Adrenal gland (tissue), 12 donors: ENCODE measurements around the gene DLGAP5. TPM values are rescaled to one million over a fixed set of nuclear protein-coding genes. Genes with fewer than 3 reads are reported as not detected.

Experiments
- DNase-seq, 7 donors: peaks; one replicate each; pipeline ENCODE4 v3.0.0-alpha.2; 2019 to 2020
- H3K27ac ChIP-seq, 5 donors: fragments of 200-600 bp; sonication (generic) in 4 of 5; 1 replicate in 3 of 5; 2 replicates in 2 of 5; pipeline versions ENCODE4 v1.5.1 to v1.8.0; 2016 to 2020; ENCODE audit warnings: mild to moderate bottlenecking in 1 of 5
- H3K27me3 ChIP-seq: fragments of 200-600 bp; 2 replicates; pipeline ENCODE4 v1.8.0; 2021
- H3K36me3 ChIP-seq, 2 donors: fragments of 200-600 bp; replicated peaks in 1 of 2; 1 replicate in 1 of 2; 2 replicates in 1 of 2; pipeline versions ENCODE4 v1.5.1 to v1.8.0; 2018 to 2022
- H3K4me1 ChIP-seq, 2 donors: fragments of 200-600 bp; replicated peaks in 1 of 2; 1 replicate in 1 of 2; 2 replicates in 1 of 2; pipeline versions ENCODE4 v1.5.1 to v1.8.0; 2018 to 2021
- H3K4me3 ChIP-seq, 4 donors: fragments of 200-600 bp; sonication (generic) in 3 of 4; one replicate each; pipeline ENCODE4 v1.5.1; 2016 to 2018
- H3K9me3 ChIP-seq, 3 donors: fragments of 200-600 bp; sonication (generic) in 1 of 3; replicated peaks in 1 of 3; 1 replicate in 2 of 3; 2 replicates in 1 of 3; pipeline versions ENCODE4 v1.5.1 to v1.8.0; 2016 to 2021
- POLR2A ChIP-seq, 2 donors: fragments of 450-650 bp; IDR thresholded peaks; one replicate each; pipeline ENCODE4 v1.6.1; 2017; ENCODE audit warnings: antibody characterized with exemption in 2 of 2, mild to moderate bottlenecking in 2 of 2, moderate library complexity in 1 of 2
- WGBS, 4 donors: extraction: QIAGEN DNeasy Blood & Tissue Kit in 2 of 4; methylation state at CpG; one replicate each; pipeline versions ENCODE4 v1.1.5 to v1.1.7; 2013 to 2017; 5-methylcytosine and 5-hydroxymethylcytosine counted together
- intact Hi-C, 2 donors: fragments of 100-400 bp; cut with DNase I; formaldehyde crosslinking; loops; one replicate each; pipeline versions ENCODE4 v1.14.1 to v1.15.0; 2022 to 2023
- polyA plus RNA-seq, 3 donors: library from polyadenylated mRNA; stranded (reverse); fragments of 200-250 nt in 2 of 3; fragments of 350-450 nt in 1 of 3; fragmentation: Illumina TruSeq in 1 of 3; extraction: RNeasy Lipid Tissue Mini Kit (QIAGEN cat#74804) in 1 of 3; gene quantifications; one replicate each; pipeline ENCODE4 v1.2.3, GENCODE V29; 2013 to 2014
- total RNA-seq, 9 donors: library from RNA; depleted of rRNA in 4 of 9; stranded (reverse); fragments of >200 nt in 4 of 9; fragments of 120-200 nt in 1 of 9; fragmentation: NEBNext Ultra II Directional in 1 of 9; extraction: Animal tissue kit (Norgen Biotek cat#: 25700) in 1 of 9; gene quantifications; one replicate each; pipeline versions ENCODE4 v1.1.0 to v1.2.4, GENCODE V29; 2013 to 2023
- TF ChIP-seq, protein P1 (sequence below), 6 experiments: fragments of 450-650 bp in 4 of 6; fragments of 200-600 bp in 2 of 6; sonication (generic) in 1 of 6; IDR thresholded peaks; 1 replicate in 5 of 6; 2 replicates in 1 of 6; pipeline versions ENCODE4 v1.5.1 to v1.8.0; 2016 to 2021; ENCODE audit warnings: antibody characterized with exemption in 6 of 6, mild to moderate bottlenecking in 2 of 6, moderate library complexity in 1 of 6
- donor health status: healthy with polysubstance abuse.
- donor health status: Bipolar disorder and iron deficiency.
- donor health status: DM: yes; HTN: yes; CAD: no.
- donor health status: DM: no; HTN: no; CAD: no.
- donor health status: DM: no; HTN: no; CAD: no.
- donor health status: DM: yes; HTN: yes; CAD: no.

DLGAP5 gene
- total and polyA plus RNA-seq, 12 donors, result 0.03 to 12.5 (median 0.99) TPM; not detected in 2

DNA sequence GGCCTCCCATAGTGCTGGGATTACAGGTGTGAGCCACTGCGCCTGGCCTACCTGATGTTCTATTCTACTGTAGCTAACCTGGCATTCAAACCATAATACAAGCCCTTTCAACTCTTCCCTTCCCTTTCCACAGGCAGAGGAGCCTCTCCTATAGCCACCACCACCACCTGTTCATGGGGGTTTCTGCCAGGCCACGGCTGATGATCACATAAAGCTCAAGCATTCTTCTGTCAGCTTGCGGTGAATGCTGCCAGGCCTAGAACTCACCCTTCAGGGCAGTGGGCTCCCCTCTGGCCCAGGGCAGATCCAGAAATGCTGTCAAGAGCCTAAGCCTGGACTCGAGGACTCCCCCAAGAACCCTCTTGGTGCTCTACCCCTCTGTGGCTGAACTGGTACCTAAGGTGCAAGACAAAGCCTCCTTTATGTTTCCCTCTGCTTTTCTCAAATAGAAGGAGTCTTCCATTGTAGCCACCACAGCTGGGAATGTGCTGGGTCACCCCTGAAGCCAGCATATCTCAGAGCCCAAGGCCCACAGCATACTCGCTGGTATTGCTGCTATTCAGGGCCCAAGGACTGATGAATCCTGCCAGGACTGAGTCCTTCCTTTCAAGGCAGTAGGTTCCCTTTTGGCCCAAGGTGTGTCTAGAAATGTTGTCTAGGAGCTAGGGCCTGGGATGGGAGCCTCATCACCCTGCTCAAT, 3.4 kb upstream of the DLGAP5 start:
- Histone ChIP-seq H3K9me3 (no peaks in the 10 kb centered on the region), H3K27ac (no peak overlapping the region), H3K27me3 (no peaks in the 10 kb centered on the region), H3K4me1 (peaks cover 0 to 4% of the 10 kb centered on the region in 2 donors), H3K4me3 (no peak overlapping the region), H3K36me3 (no peaks in the 10 kb centered on the region)
- TF ChIP-seq POLR2A (IDR thresholded peaks at IDR 0.05), result no peak
- TF ChIP-seq, protein P1, sequence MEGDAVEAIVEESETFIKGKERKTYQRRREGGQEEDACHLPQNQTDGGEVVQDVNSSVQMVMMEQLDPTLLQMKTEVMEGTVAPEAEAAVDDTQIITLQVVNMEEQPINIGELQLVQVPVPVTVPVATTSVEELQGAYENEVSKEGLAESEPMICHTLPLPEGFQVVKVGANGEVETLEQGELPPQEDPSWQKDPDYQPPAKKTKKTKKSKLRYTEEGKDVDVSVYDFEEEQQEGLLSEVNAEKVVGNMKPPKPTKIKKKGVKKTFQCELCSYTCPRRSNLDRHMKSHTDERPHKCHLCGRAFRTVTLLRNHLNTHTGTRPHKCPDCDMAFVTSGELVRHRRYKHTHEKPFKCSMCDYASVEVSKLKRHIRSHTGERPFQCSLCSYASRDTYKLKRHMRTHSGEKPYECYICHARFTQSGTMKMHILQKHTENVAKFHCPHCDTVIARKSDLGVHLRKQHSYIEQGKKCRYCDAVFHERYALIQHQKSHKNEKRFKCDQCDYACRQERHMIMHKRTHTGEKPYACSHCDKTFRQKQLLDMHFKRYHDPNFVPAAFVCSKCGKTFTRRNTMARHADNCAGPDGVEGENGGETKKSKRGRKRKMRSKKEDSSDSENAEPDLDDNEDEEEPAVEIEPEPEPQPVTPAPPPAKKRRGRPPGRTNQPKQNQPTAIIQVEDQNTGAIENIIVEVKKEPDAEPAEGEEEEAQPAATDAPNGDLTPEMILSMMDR (IDR thresholded peaks at IDR 0.05), result no peak
- 89 to 90% (median 89%) methylated on average over 5 of the region's 5 CpGs for WGBS, 4 donors
- no peak for DNase-seq
- intact Hi-C loops, result no loop called here

DNA sequence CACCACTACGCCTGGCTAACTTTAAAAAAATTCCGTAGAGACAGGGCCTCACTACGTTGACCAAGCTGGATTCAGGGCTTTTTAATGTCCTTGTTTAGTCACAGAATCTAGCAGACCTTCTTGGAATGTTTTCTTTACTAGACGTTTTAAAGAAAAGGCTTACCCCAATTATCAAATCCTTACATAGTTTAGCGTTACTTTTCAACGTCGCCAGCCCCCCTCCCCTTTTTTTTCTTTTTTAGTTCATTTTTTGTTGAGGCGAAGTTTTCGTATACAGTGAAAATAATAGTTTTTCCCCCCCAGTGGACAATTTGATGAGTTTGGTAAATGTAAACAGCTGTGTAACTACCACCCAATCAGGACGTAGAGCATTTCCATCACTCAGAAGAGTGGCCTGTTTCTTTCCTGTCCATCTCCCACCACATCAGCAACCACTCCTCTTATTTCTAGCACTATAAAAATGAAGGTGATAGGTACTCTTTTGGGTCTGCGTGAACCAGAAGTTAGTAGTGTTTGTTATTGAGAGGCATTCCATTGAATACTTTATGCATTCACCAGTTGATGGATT, 753 bp upstream of the DLGAP5 start:
- Histone ChIP-seq H3K4me3 (peak overlapping the region in 2 of 4 donors; percentile 31 to 60), H3K9me3 (no peaks in the 10 kb centered on the region), H3K27ac (no peak overlapping the region), H3K4me1 (peaks cover 0 to 4% of the 10 kb centered on the region in 2 donors), H3K27me3 (no peaks in the 10 kb centered on the region), H3K36me3 (no peaks in the 10 kb centered on the region)
- 50 to 61% (median 58%) methylated on average over 11 of the region's 11 CpGs for WGBS, 4 donors
- TF ChIP-seq, protein P1 (IDR thresholded peaks at IDR 0.05), result no peak
- TF ChIP-seq POLR2A (IDR thresholded peaks at IDR 0.05), result no peak
- intact Hi-C loops, result no loop called here
- DNase-seq, result no peak

DNA sequence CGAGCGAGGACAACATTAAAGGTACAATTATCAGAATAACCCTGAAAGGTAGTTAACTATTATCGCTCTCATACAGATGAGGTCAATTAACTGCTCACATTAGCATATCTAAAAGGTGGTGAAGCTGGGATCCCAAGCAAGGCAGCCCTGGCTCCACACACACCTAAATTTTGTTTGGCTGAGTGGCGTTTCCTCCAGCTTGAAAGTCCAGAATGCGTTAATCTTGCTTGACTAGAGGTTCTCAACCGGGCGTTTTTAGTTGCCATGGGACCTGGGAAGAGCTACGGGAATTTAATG, 531 bp downstream of the DLGAP5 start:
- H3K27me3 ChIP-seq, result no peaks in the 10 kb centered on the region
- H3K9me3 ChIP-seq, result no peaks in the 10 kb centered on the region
- peaks cover 0 to 4% of the 10 kb centered on the region in 2 donors for H3K4me1 ChIP-seq
- peak overlapping the region in 1 of 4 donors; percentile 60 for H3K4me3 ChIP-seq
- no peak for TF ChIP-seq POLR2A (IDR thresholded peaks at IDR 0.05)
- TF ChIP-seq, protein P1 (IDR thresholded peaks at IDR 0.05), result no peak
- no peak for DNase-seq
- no peak overlapping the region for H3K27ac ChIP-seq
- H3K36me3 ChIP-seq, result no peaks in the 10 kb centered on the region
- intact Hi-C loops, result no loop called here
- WGBS, 4 donors, result 9 to 12% (median 10%) methylated on average over 8 of the region's 8 CpGs

DNA sequence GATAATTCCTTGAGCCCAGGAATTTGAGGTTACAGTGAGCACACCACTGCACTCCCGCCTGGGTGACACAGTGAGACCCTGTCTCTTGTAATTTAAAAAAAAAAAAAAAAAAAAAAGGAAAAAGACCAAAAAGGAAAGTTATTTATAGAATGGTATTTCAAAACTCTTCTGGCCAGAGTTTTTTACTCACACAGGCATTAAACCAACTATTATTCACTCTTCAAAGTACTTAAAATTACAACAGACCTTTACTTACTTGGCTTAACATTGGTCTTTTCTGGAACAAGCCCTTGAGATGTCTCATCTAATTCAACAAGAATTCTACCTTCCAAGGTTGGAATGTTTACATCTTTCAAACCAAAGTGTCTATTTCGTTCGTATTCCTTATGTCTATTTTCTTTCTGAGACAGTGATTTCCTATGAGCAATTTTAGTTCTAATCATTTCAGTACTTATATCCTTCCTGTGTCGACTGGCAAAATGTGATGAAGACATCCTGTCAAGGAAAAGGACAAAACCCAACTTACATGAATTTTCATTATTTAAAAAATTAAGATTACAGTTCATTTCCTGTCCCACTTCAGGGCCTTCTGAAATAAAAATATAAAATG, 2.6 kb downstream of the DLGAP5 start:
- Histone ChIP-seq H3K27me3 (no peaks in the 10 kb centered on the region), H3K36me3 (no peaks in the 10 kb centered on the region), H3K9me3 (no peaks in the 10 kb centered on the region), H3K4me1 (peaks cover 0 to 4% of the 10 kb centered on the region in 2 donors), H3K4me3 (no peak overlapping the region), H3K27ac (no peak overlapping the region)
- DNase-seq, result no peak
- intact Hi-C loops, result no loop called here
- 70 to 82% (median 77%) methylated on average over 4 of the region's 4 CpGs for WGBS, 4 donors
- TF ChIP-seq, protein P1 (IDR thresholded peaks at IDR 0.05), result no peak
- no peak for TF ChIP-seq POLR2A (IDR thresholded peaks at IDR 0.05)
